NCI-H2029 treated with DMSO at 0.1 percent for 48 hours (cell line): ENCODE results near the gene LMO1.

Experiments
- DNase-seq: peaks from one replicate; lab custom pipeline; 2025; lab: John Stamatoyannopoulos, UW

LMO1 gene

GRCh38 chr11:8263109-8263768 is 439 bp downstream of the LMO1 start:
- DNase-seq, result peak; percentile 48

- DNase-seq, result no peak
These were observed 1.0 kb downstream of the LMO1 start for GRCh38 chr11:8262552-8263108.

DNA sequence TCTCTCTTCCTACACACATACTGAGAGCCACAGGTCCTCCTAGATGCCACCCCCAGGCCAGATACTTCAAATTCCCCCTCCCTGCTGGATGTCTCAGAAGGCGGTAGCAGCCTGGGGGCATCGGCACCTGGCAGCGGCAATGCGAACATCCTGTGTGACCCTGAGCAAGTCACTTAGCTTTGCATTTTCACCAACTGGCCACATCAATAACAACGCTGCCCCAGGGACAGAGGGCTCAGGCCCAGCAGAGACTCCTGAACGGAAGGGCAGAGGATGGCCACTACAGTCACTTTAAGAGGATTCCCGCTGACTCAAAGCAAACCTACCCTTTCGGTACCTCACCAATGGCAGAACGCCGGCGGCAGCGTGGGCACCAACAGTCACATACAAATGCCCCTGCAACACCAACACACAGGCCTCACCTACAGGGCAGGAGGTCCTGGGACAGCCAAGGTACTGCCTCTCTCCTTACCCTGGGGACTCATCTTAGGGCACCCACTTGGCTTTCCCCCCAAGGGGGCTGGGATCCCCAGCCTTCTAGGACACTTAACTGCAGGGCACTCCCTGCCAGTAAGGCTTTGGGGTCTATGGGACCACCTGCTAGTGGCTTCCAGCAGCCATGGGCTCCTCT is 1.6 kb downstream of the LMO1 start:
- no peak for DNase-seq

DNA sequence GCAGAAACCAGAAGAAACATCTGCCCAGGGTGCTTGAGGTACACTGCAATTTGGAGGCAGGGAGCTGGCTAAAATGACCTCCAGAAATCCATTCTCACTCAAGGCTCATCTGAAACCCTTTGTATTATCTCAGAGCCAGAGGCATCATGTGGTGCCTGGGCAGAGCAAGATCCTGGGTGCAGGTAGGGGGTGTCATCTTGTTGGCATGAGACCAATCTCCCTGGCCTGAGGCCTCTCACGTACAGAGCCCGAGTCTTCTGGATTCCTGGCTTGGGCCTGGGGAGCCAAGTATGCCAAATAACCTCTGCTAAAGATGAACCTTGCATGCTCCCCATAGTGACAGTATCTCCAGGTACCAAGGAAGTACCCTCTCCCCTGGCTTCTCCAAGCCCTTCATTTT is 2.4 kb downstream of the LMO1 start:
- no peak for DNase-seq

- no peak for DNase-seq
These were observed 3.3 kb downstream of the LMO1 start for GRCh38 chr11:8260202-8260966.

DNA sequence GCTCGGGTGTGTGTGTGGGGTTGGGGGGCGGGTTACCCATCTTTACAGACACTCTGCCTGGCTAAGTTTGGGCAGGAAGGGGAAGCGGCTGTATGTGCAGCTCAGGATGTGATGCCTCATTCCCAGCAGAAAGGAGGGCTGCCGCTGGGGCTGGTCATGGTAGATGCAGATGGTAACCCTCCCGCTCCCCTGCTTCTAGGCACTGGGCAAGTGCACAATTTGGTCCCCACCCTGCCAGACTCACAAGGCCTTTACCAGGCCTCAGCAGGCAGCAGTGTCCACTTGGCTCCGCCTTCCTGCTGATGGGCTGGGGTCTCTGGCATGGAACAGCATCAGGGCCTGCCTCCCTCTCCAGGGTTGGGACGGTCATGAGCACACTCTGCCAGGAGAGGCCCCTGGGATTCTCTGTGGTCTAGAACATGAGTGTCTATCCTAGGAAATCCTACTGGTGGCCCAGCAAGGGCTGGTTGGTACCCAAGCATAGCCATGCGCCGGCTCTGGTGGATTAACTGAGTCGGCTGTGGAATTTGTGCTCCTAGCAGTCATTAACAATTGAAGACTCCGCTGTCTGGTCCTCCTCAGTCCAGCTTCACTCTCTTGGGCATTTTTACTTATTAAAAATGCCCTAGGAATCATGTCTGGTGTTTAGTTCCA is 4.2 kb downstream of the LMO1 start:
- DNase-seq, result no peak

DNA sequence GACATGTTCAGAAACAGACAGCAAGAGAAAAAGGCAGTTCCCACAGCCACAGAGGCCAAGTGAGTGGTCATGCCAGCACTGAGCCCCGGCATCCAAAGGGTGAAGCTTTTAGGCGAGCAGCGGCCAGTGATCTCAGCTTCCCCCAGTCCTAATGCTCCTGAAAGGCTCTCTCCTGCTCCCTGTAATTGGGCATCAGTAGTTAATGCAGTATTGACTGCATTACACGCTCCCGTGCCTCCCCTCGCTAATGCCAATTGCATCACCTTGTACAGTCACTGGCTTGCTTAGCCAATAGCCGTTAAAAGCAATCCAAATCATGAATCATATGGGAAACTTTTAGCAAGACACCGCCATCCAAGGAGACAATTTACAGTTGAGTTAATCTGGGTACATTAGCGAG is 4.9 kb downstream of the LMO1 start:
- no peak for DNase-seq

DNA sequence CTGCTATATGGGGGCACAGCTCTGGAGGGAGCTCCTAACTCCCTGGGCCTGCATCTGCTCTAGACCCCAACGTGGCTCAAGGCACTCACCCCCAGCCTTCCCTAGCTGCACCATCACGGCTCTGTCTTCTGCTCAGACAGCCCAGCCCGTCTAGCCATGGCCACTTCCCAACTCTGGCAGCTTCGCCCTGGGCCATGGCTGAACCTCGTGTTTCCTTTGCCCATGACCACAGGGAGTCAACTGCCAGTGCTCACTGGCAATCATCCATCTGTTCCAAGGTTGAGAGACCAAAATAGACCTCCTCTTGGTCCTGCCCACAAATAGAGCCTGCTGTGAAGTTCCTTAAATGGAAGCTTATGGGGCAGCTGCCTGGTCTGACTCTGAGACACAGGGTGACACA is 5.4 kb downstream of the LMO1 start:
- no peak for DNase-seq

DNA sequence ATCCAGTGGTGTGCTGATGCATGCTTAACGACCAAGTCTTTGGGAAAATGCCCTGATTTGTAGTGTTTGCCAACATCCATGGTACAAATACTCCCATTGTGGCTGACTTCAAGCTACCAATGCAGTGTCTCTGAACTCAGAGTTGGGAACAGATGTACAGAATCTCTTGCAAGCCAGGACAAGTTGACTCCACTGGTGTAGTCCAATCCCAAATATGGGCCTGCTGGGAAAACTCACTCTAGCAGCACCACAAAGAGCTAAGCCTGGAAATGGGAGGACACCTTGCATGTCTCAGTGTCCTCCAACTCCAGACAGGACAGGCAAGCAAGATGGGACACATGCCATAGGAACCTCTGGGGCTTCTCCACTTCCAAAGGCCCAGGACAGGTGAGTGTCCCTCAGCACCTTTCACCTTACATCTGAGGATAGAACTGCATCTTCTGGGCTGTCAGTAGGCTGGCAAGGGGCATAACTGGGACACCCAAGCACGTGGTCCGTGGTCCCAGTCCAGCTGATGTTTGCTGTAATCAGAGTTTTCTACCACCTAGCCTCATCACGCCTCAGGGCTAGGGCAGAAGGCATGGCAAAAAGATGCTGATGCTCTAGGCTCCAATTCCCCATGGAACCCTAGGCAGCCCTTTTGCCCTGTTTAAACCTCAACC is 6.5 kb downstream of the LMO1 start:
- DNase-seq, result no peak

DNA sequence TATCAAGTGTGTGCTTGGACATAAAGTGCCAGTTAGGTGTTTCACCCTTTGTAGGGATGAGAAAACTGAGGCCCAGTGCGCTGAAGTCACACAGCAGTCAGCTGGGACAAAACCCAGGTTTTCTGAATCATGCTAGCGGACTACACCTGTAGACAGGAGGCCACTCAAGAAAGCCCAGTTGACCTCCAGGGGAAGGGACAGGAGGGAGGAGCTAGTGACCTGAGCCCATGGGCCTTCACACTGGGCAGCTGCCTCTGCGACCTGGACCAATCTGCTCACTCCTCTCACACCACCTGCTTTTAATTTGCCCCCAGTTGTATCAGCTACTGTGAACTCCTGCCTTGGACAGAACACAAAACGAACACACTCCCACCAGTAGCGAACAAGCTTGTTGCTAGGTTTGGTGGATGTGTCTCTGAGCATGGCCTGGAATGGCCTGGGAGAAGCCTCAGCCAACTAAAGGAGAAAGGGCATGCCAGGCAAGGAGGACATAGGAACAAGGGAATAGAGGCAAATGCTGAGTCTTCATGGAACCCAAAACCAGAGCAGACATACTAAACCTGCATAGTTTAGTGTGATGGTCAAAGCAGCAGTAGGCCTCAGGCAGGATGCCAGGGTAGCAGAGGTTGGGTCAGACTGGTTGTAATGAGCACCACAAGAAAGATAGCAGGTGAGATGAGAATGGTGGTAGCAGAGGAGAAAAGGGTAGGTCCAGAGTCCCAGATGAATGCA is 7.2 kb downstream of the LMO1 start:
- DNase-seq, result no peak

- DNase-seq, result no peak
These were observed 10.1 kb downstream of the LMO1 start for GRCh38 chr11:8253566-8253965.

- no peak for DNase-seq
These were observed 10.7 kb downstream of the LMO1 start for GRCh38 chr11:8252946-8253345.

DNA sequence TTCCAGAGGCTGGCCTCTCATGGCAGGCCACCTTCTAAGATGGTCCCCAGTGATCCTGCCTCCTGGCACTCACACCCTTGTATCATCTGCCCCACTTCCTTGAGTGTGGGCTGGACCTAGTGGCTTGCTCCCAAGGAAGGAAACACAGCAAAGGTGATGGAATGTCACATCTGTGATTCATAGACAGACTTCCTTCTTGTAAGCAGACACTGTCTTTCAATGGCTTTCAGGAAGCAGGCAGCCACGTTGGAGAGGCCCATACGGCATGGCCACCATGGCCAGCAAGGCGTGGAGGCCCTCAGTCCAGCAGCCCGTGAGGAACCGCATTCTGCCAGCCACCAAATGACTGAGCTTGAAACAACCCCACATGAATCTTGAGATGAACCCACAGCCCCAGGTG is 11.3 kb downstream of the LMO1 start:
- DNase-seq, result no peak

GRCh38 chr11:8251616-8252295 is 11.9 kb downstream of the LMO1 start:
- DNase-seq, result no peak

- DNase-seq, result no peak
These were observed 12.6 kb downstream of the LMO1 start for GRCh38 chr11:8250981-8251615.

DNA sequence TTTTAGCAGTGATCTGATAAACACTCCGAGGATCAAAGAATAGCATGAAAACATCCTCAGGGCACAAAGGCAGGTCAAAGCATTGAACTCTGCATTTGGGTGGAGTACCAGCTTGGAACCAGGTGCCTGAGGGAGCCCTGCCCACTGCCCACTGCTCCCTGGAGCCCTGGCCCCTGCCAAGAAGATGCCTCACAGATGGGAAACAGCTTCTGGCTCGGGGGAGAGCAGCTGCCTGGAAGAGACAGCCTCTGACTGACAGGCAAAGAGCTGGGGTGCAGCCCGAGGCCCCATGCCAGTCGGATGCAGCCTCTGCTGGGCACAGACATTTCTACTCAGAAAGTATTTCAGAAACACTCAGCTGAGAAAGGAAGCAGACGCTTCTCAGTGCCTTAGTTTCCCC is 13.2 kb downstream of the LMO1 start:
- DNase-seq, result no peak

DNA sequence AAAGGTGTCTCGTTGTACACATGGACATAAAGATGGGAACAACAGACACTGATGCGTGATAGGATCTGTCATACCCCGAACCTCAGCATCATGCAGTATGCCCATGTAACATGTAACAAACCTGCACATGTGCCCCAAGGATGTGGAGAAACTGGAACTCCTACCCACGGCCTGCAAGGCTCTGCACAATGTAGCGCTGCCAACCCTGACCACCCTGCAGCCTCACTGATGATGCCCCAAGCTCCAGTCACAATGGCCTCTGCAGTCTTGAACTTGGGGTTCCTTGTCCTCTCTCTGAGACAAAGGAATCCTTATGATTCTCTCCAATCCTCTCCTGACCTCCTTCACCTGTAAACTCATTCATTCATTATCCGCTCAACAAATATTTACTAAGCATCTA is 14.2 kb downstream of the LMO1 start:
- no peak for DNase-seq

DNA sequence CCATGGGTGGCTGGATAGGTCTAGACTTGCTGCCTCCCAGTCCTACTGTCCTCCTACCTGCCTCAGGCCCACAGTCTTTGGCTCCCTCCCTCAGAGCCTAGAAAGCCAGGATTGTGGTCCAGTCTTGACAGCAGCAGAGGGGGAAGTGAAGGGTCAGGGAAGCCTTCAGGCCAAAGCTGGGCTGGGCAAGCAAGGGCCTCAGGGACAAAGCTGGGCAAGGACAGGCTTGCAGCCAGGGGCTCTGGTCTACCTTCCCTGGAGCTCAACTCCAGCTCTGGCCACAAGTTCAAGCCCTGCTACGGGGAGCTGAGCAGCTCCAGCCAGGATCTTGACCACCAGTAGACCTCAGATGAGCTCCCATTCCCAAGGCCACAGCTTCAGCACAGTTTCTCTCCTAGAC is 14.9 kb downstream of the LMO1 start:
- no peak for DNase-seq

GRCh38 chr11:8247312-8247711 is 16.4 kb downstream of the LMO1 start:
- peak; percentile 23 for DNase-seq

GRCh38 chr11:8243458-8243857 is 20.2 kb downstream of the LMO1 start:
- no peak for DNase-seq
